HepG2 (cell line): ENCODE data around the gene SH2D3C. TPM values are rescaled to one million over a fixed set of nuclear protein-coding genes. Genes with fewer than 3 reads are reported as not detected.

ENCODE experiments used
- CREBL2 ChIP-seq: sonication (generic); formaldehyde crosslinking; IDR thresholded peaks from 2 replicates; pipeline ENCODE4 v1.8.1; 2023; ENCODE audit warnings: missing genetic modification reagents, mild to moderate bottlenecking, borderline replicate concordance
- FIP1L1 ChIP-seq: fragments of 200-400 bp; formaldehyde crosslinking; IDR thresholded peaks from 2 replicates; pipeline ENCODE4 v1.6.1; 2018; ENCODE audit warnings: low read depth, mild to moderate bottlenecking, low read length, moderate library complexity, borderline replicate concordance; ENCODE audit not compliant: insufficient read depth
- IRF9 ChIP-seq: sonication (generic); formaldehyde crosslinking; IDR thresholded peaks from 2 replicates; pipeline ENCODE4 v1.8.0; 2022; ENCODE audit warnings: missing genetic modification reagents, mild to moderate bottlenecking, borderline replicate concordance
- KDM2A ChIP-seq: sonication (generic); formaldehyde crosslinking; IDR thresholded peaks from 2 replicates; pipeline ENCODE4 v1.4.0; 2020; ENCODE audit warnings: low read depth, missing genetic modification reagents, borderline replicate concordance
- KLF9 ChIP-seq: IDR thresholded peaks from 2 replicates; pipeline ENCODE4 v1.6.1; 2016; ENCODE audit warnings: low read depth
- LRRFIP1 ChIP-seq: sonication (generic); formaldehyde crosslinking; conservative IDR thresholded peaks from 2 replicates; pipeline ENCODE4 v1.4.0; 2020; ENCODE audit warnings: missing genetic modification reagents
- MTF1 ChIP-seq: sonication (generic); formaldehyde crosslinking; IDR thresholded peaks from 2 replicates; pipeline ENCODE4 v1.5.0; 2020; ENCODE audit warnings: missing genetic modification reagents
- NFKBIZ ChIP-seq: IDR thresholded peaks from 2 replicates; pipeline ENCODE4 v1.6.1; 2018; ENCODE audit warnings: missing genetic modification reagents, missing compliant biosample characterization
- PHF8 ChIP-seq: sonication (generic); formaldehyde crosslinking; IDR thresholded peaks from 2 replicates; pipeline ENCODE4 v1.5.0; 2020; ENCODE audit warnings: missing genetic modification reagents
- RAD51 ChIP-seq: fragments of 450-650 bp; IDR thresholded peaks from 2 replicates; pipeline ENCODE4 v1.6.1; 2016; ENCODE audit warnings: borderline replicate concordance
- SALL1 ChIP-seq: sonication (generic); formaldehyde crosslinking; IDR thresholded peaks from 2 replicates; pipeline ENCODE4 v1.8.0; 2022; ENCODE audit warnings: mild to moderate bottlenecking, missing genetic modification reagents
- ZNF180 ChIP-seq: sonication (generic); formaldehyde crosslinking; IDR thresholded peaks from 2 replicates; pipeline ENCODE4 v1.4.0; 2020; ENCODE audit warnings: low read depth, missing genetic modification reagents, borderline replicate concordance
- ZNF34 ChIP-seq: sonication (generic); formaldehyde crosslinking; IDR thresholded peaks from 2 replicates; pipeline ENCODE4 v1.4.0; 2020; ENCODE audit warnings: mild to moderate bottlenecking, missing genetic modification reagents, borderline replicate concordance
- ZNF770 ChIP-seq: sonication (generic); formaldehyde crosslinking; IDR thresholded peaks from 2 replicates; pipeline ENCODE4 v1.5.0; 2020; ENCODE audit warnings: mild to moderate bottlenecking, missing genetic modification reagents
- polyA plus RNA-seq, 8 experiments: library from polyadenylated mRNA; depleted of rRNA in 3 of 8; stranded (reverse) in 7 of 8; unstranded in 1 of 8; fragments of >200 nt; fragmentation: Illumina TruSeq in 4 of 8; extraction: Trizol in 4 of 8; gene quantifications; 2 replicates each; pipeline versions ENCODE4 v1.2.1 to v1.2.3, GENCODE V29; 2011 to 2016; ENCODE audit warnings: low read depth in 4 of 8, missing spikeins in 1 of 8, mixed read lengths in 1 of 8; ENCODE audit not compliant: insufficient read depth in 1 of 8
- total RNA-seq, 5 experiments: library from RNA; depleted of rRNA; stranded (reverse); fragments of >200 nt; fragmentation: Illumina TruSeq; extraction: Trizol; gene quantifications; 2 replicates each; pipeline ENCODE4 v1.2.3, GENCODE V29; 2016; ENCODE audit warnings: low read depth in 1 of 5
- TF ChIP-seq, protein P1 (sequence below): sonication (generic); formaldehyde crosslinking; IDR thresholded peaks from 2 replicates; pipeline ENCODE4 v1.5.0; 2020; ENCODE audit warnings: mild to moderate bottlenecking, missing genetic modification reagents, moderate library complexity
- TF ChIP-seq, protein P2 (sequence below): sonication (generic); formaldehyde crosslinking; IDR thresholded peaks from 2 replicates; pipeline ENCODE4 v1.4.0; 2020; ENCODE audit warnings: missing genetic modification reagents
- TF ChIP-seq, protein P3 (sequence below): IDR thresholded peaks from 2 replicates; pipeline ENCODE4 v1.6.1; 2016

SH2D3C gene
- total and polyA plus RNA-seq, 2 of the 13 experiments (the other 11 are each of a cell fraction or from before 2014, with no cell fraction given): not detected

GRCh38 chr9:127825319-127826051 is 47.0 kb upstream of the SH2D3C start (continued):
- TF ChIP-seq, protein P1, sequence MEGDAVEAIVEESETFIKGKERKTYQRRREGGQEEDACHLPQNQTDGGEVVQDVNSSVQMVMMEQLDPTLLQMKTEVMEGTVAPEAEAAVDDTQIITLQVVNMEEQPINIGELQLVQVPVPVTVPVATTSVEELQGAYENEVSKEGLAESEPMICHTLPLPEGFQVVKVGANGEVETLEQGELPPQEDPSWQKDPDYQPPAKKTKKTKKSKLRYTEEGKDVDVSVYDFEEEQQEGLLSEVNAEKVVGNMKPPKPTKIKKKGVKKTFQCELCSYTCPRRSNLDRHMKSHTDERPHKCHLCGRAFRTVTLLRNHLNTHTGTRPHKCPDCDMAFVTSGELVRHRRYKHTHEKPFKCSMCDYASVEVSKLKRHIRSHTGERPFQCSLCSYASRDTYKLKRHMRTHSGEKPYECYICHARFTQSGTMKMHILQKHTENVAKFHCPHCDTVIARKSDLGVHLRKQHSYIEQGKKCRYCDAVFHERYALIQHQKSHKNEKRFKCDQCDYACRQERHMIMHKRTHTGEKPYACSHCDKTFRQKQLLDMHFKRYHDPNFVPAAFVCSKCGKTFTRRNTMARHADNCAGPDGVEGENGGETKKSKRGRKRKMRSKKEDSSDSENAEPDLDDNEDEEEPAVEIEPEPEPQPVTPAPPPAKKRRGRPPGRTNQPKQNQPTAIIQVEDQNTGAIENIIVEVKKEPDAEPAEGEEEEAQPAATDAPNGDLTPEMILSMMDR: peak; percentile 91
- no peak for TF ChIP-seq ZNF34
- TF ChIP-seq LRRFIP1: no peak
- peak; percentile 24; the same call in 1 of the 2 replicates for TF ChIP-seq PHF8
- TF ChIP-seq, protein P2, sequence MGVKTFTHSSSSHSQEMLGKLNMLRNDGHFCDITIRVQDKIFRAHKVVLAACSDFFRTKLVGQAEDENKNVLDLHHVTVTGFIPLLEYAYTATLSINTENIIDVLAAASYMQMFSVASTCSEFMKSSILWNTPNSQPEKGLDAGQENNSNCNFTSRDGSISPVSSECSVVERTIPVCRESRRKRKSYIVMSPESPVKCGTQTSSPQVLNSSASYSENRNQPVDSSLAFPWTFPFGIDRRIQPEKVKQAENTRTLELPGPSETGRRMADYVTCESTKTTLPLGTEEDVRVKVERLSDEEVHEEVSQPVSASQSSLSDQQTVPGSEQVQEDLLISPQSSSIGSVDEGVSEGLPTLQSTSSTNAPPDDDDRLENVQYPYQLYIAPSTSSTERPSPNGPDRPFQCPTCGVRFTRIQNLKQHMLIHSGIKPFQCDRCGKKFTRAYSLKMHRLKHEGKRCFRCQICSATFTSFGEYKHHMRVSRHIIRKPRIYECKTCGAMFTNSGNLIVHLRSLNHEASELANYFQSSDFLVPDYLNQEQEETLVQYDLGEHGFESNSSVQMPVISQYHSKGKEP: no peak
- TF ChIP-seq SALL1 (CRISPR knock-in tag): peak; percentile 84
- TF ChIP-seq ZNF770: no peak
- TF ChIP-seq IRF9 (CRISPR knock-in tag): peak; percentile 34; the same call in 1 of the 2 replicates
- TF ChIP-seq KDM2A: peak; percentile 78
- TF ChIP-seq, protein P3, sequence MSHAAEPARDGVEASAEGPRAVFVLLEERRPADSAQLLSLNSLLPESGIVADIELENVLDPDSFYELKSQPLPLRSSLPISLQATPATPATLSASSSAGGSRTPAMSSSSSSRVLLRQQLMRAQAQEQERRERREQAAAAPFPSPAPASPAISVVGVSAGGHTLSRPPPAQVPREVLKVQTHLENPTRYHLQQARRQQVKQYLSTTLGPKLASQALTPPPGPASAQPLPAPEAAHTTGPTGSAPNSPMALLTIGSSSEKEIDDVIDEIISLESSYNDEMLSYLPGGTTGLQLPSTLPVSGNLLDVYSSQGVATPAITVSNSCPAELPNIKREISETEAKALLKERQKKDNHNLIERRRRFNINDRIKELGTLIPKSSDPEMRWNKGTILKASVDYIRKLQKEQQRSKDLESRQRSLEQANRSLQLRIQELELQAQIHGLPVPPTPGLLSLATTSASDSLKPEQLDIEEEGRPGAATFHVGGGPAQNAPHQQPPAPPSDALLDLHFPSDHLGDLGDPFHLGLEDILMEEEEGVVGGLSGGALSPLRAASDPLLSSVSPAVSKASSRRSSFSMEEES (CRISPR knock-in tag): 0 out of 2 replicates have a peak, but pooled peaks have one; percentile 26
- no peak for TF ChIP-seq KLF9
- TF ChIP-seq CREBL2 (CRISPR knock-in tag): no peak
- TF ChIP-seq ZNF180 (CRISPR knock-in tag): no peak
- no peak for TF ChIP-seq MTF1 (CRISPR knock-in tag)
- TF ChIP-seq RAD51: no peak
- no peak for TF ChIP-seq NFKBIZ (CRISPR knock-in tag)
- TF ChIP-seq FIP1L1: no peak
